Large intestine (tissue), 3 donors: ENCODE measurements around the gene ZEB2. TPM values are rescaled to one million over a fixed set of nuclear protein-coding genes. Genes with fewer than 3 reads are reported as not detected.

Source experiments
- DNase-seq, 2 donors: peaks; one replicate each; pipeline versions ENCODE4 v3.0.0 to v3.0.0-alpha.2; 2013
- H3K27ac ChIP-seq: one replicate; pipeline ENCODE4 v1.5.1; 2013; ENCODE audit warnings: low read length
- H3K27me3 ChIP-seq: 2 replicates; pipeline ENCODE4 v1.6.1; 2013; ENCODE audit warnings: low read length; ENCODE audit not compliant: control insufficient read depth, insufficient read depth
- H3K36me3 ChIP-seq: 2 replicates; pipeline ENCODE4 v1.6.1; 2013; ENCODE audit warnings: low read length; ENCODE audit not compliant: control insufficient read depth, insufficient read depth
- H3K4me1 ChIP-seq: one replicate; pipeline ENCODE4 v1.6.1; 2013; ENCODE audit warnings: low read length; ENCODE audit not compliant: control insufficient read depth, insufficient read depth
- H3K4me3 ChIP-seq: one replicate; pipeline ENCODE4 v1.5.1; 2013; ENCODE audit warnings: low read length
- H3K9me3 ChIP-seq: one replicate; pipeline ENCODE4 v1.6.1; 2013; ENCODE audit warnings: mild to moderate bottlenecking, low read depth, low read length, moderate library complexity; ENCODE audit not compliant: control insufficient read depth
- whole genome bisulfite sequencing: methylation state at CpG from one replicate; pipeline ENCODE4 v1.1.5; 2013; ENCODE audit warnings: low lambda C conversion rate; ENCODE audit not compliant: insufficient coverage; 5-methylcytosine and 5-hydroxymethylcytosine counted together
- polyA plus RNA-seq: library from polyadenylated mRNA; unstranded; fragments of 120-200 nt; gene quantifications from one replicate; pipeline ENCODE4 v1.2.1, GENCODE V29; 2013

The ZEB2 gene
- polyA plus RNA-seq, 1 donor: 32.8 TPM

- Histone ChIP-seq H3K9me3 (no peaks in the 10 kb centered on the region), H3K4me3 (peak overlapping the region; percentile 26), H3K27me3 (peaks cover 78% of the 10 kb centered on the region), H3K4me1 (peaks cover 9% of the 10 kb centered on the region), H3K27ac (peak overlapping the region; percentile 66), H3K36me3 (no peaks in the 10 kb centered on the region)
- peak in 1 of 2 donors; percentile 44 for DNase-seq
- WGBS: 0% methylated on average over 3 of the region's 8 CpGs
These were observed 1.0 kb upstream of the ZEB2 start for GRCh38 chr2:144520756-144521487.

DNA sequence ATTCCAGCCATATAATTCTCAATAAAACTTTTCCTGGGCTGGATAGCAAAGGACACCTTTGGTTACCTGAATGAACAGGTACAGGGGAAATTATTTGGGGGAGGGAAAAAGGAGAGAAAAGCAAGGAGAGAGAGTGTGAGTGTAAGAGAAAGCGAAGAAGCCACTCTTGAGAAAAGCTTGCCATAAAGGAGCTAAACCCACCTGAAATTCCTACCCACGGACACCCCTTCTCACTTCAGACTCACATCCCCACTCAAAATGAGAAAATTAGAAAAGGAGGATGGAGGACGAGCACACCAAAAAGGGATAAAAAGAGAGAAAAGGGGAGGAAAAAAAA, 354 bp downstream of the ZEB2 start:
- WGBS: 0% methylated on average over 2 of the region's 3 CpGs
- Histone ChIP-seq H3K36me3 (peaks cover 3% of the 10 kb centered on the region), H3K9me3 (no peaks in the 10 kb centered on the region), H3K4me1 (peaks cover 9% of the 10 kb centered on the region), H3K4me3 (peak overlapping the region; percentile 62), H3K27ac (peak overlapping the region; percentile 77), H3K27me3 (peaks cover 84% of the 10 kb centered on the region)
- DNase-seq: no peak

DNA sequence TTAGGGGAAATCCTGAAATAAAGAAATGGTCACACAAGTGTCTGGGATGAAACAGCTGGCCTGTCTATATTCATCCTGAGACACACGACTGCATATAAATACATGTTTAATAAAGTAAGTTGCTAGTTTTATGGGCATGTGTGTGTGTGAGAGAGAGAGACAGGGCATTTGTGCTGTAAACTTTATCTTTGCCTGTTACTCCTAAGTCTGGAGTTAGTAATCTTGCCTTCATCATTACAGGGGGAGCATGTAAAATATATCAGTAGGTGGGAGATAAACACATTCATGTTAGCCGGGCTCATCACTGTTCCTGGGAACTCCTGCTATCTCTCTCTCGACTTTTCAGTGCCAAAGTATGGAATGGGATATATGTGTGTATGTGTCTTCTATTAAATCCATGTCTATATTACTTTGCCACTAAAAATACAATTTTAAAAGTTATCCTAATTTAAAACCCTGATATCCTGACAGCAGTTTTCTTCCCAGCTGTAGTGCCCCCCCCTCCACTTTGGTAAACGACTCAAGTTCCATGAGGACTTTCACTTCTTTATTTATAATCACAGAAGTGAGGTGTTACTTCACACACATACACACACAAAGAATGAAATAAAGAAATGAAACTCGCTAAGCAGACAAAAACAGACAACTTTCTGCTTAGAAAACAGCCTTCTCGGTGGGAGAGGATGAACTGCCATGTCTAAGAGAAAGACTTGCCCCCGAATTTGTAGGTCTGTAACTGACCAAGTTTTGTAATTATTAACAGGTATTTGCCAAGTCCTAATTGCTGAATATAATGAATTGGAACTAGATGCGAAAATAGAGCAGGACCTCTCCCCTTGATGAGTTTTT, 947 bp downstream of the ZEB2 start:
- Histone ChIP-seq H3K4me1 (peaks cover 9% of the 10 kb centered on the region), H3K27ac (peak overlapping the region; percentile 77), H3K9me3 (no peaks in the 10 kb centered on the region), H3K27me3 (peaks cover 88% of the 10 kb centered on the region), H3K36me3 (peaks cover 5% of the 10 kb centered on the region), H3K4me3 (peak overlapping the region; percentile 62)
- 0% methylated on average over 2 of the region's 8 CpGs for WGBS
- DNase-seq: no peak

- Histone ChIP-seq H3K27me3 (peaks cover 88% of the 10 kb centered on the region), H3K36me3 (peaks cover 6% of the 10 kb centered on the region), H3K4me3 (peak overlapping the region; percentile 62), H3K9me3 (no peaks in the 10 kb centered on the region), H3K4me1 (peaks cover 3% of the 10 kb centered on the region), H3K27ac (peak overlapping the region; percentile 77)
- 0% methylated on average over 3 of the region's 21 CpGs for WGBS
- no peak for DNase-seq
These were observed 1.8 kb downstream of the ZEB2 start for GRCh38 chr2:144517866-144518747.

DNA sequence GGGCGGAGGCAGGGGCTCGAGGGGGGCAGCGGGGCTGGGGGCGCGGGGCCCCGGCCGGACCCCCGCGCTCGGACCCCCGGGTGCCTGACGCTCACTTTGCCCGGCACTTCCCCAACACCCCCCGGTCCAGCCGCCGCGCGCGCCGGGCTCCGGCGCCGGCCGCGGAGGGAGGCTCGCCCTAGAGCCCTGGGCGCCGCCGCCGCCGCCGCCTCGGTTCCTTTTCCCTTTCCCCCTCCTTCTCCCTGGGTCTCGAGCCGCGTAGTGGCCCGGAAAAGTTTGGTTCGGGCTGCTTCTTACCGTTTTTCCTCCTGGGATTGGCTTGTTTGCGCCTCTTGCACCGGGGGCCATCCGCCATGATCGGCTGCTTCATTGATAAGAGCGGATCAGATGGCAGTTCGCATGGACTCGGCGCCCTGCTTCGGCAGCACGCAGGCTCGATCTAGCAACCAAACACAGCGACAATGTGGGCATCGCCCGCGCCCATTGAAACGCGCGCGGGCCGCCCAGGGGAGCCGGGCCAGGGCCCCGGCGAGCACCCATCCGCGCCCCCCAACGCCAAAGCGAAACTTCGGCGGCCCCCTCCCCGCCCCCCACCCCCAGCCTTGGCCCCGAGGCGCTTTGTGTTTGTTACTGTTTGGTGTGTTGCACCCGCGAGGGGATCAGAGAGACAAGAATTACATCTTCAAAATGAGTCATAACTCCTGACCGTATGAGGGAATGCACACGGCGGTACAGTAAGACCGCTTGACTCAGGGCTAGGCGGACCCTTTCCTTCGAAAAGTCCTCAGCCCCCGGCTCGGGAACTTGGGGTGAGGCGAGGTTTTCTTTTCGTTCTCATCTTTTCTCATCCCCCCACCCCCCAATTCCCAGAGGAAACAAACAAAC, 2.7 kb downstream of the ZEB2 start:
- H3K36me3 ChIP-seq: peaks cover 8% of the 10 kb centered on the region
- H3K4me3 ChIP-seq: peak overlapping the region; percentile 62
- peaks cover 3% of the 10 kb centered on the region for H3K4me1 ChIP-seq
- peak in 1 of 2 donors; percentile 43 for DNase-seq
- peak overlapping the region; percentile 77 for H3K27ac ChIP-seq
- no CpG with 5 or more reads among the region's 83 CpGs for WGBS
- peaks cover 88% of the 10 kb centered on the region for H3K27me3 ChIP-seq
- H3K9me3 ChIP-seq: no peaks in the 10 kb centered on the region

- no peak for DNase-seq
- no CpG with 5 or more reads among the region's 57 CpGs for WGBS
- Histone ChIP-seq H3K27me3 (peaks cover 92% of the 10 kb centered on the region), H3K4me1 (peaks cover 3% of the 10 kb centered on the region), H3K9me3 (no peaks in the 10 kb centered on the region), H3K4me3 (peak overlapping the region; percentile 52), H3K36me3 (peaks cover 8% of the 10 kb centered on the region), H3K27ac (peak overlapping the region; percentile 79)
These were observed 3.4 kb downstream of the ZEB2 start for GRCh38 chr2:144516411-144516980.

DNA sequence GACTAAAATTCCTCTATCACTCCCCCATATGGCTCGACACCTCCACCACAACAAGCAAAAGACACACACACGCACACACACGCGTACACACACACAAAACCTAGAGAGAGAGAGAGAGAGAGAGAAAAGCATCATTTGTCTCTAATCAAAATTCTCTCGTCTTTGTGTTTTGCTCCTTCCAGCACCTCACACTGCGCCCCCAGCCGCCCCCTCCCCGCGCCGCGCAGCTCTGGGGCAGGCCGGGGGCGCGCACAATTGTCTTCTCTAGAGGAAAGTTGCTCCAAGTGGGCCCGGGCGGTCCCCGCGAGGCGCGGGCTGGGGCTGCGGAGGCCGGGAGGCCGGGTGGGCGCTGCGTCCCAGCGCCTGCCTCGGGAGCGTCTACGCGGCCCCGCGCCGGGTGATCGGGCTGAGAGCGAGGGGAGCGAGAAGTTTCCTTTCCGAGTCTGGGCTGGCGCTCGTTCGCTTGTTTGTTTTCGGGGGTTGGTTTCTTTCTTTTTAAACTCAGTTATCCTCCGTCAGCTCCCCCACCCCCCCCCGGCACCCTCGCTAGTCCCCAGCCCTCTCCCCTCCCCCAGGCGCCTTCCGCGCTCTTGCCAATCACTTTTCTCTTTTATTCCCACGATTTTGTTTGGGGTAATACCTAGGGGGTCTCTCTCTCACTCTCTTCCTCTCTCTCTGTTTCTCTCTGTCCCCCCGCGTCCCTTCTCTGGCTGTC, 4.1 kb downstream of the ZEB2 start:
- H3K4me1 ChIP-seq: peaks cover 3% of the 10 kb centered on the region
- peak overlapping the region; percentile 79 for H3K27ac ChIP-seq
- H3K9me3 ChIP-seq: no peaks in the 10 kb centered on the region
- H3K27me3 ChIP-seq: peaks cover 92% of the 10 kb centered on the region
- 10% methylated on average over 2 of the region's 50 CpGs for WGBS
- H3K4me3 ChIP-seq: peak overlapping the region; percentile 52
- peak in 1 of 2 donors; percentile 32 for DNase-seq
- H3K36me3 ChIP-seq: peaks cover 8% of the 10 kb centered on the region

GRCh38 chr2:144515099-144515695, 4.7 kb downstream of the ZEB2 start:
- peaks cover 3% of the 10 kb centered on the region for H3K4me1 ChIP-seq
- H3K27me3 ChIP-seq: peaks cover 93% of the 10 kb centered on the region
- H3K36me3 ChIP-seq: peaks cover 8% of the 10 kb centered on the region
- no peaks in the 10 kb centered on the region for H3K9me3 ChIP-seq
- DNase-seq: no peak
- peak overlapping the region; percentile 79 for H3K27ac ChIP-seq
- 20% methylated on average over 1 of the region's 4 CpGs for WGBS
- peak overlapping the region; percentile 52 for H3K4me3 ChIP-seq
